Measurements from ENCODE around the gene SCUBE3. TPM values are rescaled to one million over a fixed set of nuclear protein-coding genes. Genes with fewer than 3 reads are reported as not detected.
A peak's percentile ranks its signal among the peaks of the same experiment; 100 is the strongest.

The SCUBE3 gene
- total and polyA plus RNA-seq, 2 of the 13 experiments (the other 11 are each of a cell fraction or from before 2014, with no cell fraction given): not detected

GRCh38 chr6:35297601-35298481 lies 84.1 kb downstream of the SCUBE3 start, which contains the start of gene DEF6 (continued):
- TF ChIP-seq KLF12 (CRISPR knock-in tag; IDR thresholded peaks at IDR 0.05; ENCODE audit: borderline replicate concordance) (peak; percentile 89; the same call in 1 of the 2 replicates), ZNF589 (CRISPR knock-in tag; conservative IDR thresholded peaks at IDR 0.05) (no peak), ZSCAN21 (CRISPR knock-in tag; IDR thresholded peaks at IDR 0.05; ENCODE audit: borderline replicate concordance) (peak; percentile 50; the same call in 1 of the 2 replicates), ZNF510 (CRISPR knock-in tag; IDR thresholded peaks at IDR 0.05; ENCODE audit: low read depth) (peak; percentile 96; the same call in 1 of the 2 replicates), ZNF558 (CRISPR knock-in tag; IDR thresholded peaks at IDR 0.05; ENCODE audit: borderline replicate concordance) (no peak), KAT7 (CRISPR knock-in tag; IDR thresholded peaks at IDR 0.05; ENCODE audit: borderline replicate concordance) (peak; percentile 53; the same call in 1 of the 2 replicates), TBP (CRISPR knock-in tag; IDR thresholded peaks at IDR 0.05) (no peak), PRDM4 (CRISPR knock-in tag; IDR thresholded peaks at IDR 0.05; ENCODE audit: borderline replicate concordance) (no peak), HHEX (CRISPR knock-in tag; IDR thresholded peaks at IDR 0.05) (0 out of 2 replicates have a peak, but pooled peaks have one; percentile 37), SMAD9 (CRISPR knock-in tag; IDR thresholded peaks at IDR 0.05) (no peak), ZNF556 (CRISPR knock-in tag; IDR thresholded peaks at IDR 0.05; ENCODE audit: borderline replicate concordance) (peak; percentile 96), ZNF382 (CRISPR knock-in tag; IDR thresholded peaks at IDR 0.05; ENCODE audit: borderline replicate concordance) (no peak), ZNF225 (CRISPR knock-in tag; IDR thresholded peaks at IDR 0.05) (no peak), FOXP4 (CRISPR knock-in tag; IDR thresholded peaks at IDR 0.05) (peak; percentile 67; the same call in 1 of the 2 replicates), ZNF317 (CRISPR knock-in tag; IDR thresholded peaks at IDR 0.05) (peak; percentile 83), SETDB1 (CRISPR knock-in tag; IDR thresholded peaks at IDR 0.05; ENCODE audit: borderline replicate concordance) (no peak), XBP1 (CRISPR knock-in tag; IDR thresholded peaks at IDR 0.05) (peak; percentile 42; the same call in 1 of the 2 replicates)
- TF ChIP-seq, protein P1, sequence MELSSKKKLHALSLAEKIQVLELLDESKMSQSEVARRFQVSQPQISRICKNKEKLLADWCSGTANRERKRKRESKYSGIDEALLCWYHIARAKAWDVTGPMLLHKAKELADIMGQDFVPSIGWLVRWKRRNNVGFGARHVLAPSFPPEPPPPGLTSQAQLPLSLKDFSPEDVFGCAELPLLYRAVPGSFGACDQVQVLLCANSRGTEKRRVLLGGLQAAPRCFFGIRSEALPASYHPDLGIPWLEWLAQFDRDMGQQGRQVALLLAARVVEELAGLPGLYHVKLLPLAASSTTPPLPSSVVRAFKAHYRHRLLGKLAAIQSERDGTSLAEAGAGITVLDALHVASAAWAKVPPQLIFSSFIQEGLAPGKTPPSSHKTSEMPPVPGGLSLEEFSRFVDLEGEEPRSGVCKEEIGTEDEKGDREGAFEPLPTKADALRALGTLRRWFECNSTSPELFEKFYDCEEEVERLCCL (CRISPR knock-in tag; IDR thresholded peaks at IDR 0.05; ENCODE audit: borderline replicate concordance): no peak
- TF ChIP-seq, protein P2, sequence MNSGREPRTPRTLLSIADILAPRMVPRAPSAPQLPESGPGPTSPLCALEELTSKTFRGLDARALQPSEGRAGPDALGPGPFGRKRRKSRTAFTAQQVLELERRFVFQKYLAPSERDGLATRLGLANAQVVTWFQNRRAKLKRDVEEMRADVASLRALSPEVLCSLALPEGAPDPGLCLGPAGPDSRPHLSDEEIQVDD (CRISPR knock-in tag; IDR thresholded peaks at IDR 0.05; ENCODE audit: borderline replicate concordance): no peak
- TF ChIP-seq, protein P3, sequence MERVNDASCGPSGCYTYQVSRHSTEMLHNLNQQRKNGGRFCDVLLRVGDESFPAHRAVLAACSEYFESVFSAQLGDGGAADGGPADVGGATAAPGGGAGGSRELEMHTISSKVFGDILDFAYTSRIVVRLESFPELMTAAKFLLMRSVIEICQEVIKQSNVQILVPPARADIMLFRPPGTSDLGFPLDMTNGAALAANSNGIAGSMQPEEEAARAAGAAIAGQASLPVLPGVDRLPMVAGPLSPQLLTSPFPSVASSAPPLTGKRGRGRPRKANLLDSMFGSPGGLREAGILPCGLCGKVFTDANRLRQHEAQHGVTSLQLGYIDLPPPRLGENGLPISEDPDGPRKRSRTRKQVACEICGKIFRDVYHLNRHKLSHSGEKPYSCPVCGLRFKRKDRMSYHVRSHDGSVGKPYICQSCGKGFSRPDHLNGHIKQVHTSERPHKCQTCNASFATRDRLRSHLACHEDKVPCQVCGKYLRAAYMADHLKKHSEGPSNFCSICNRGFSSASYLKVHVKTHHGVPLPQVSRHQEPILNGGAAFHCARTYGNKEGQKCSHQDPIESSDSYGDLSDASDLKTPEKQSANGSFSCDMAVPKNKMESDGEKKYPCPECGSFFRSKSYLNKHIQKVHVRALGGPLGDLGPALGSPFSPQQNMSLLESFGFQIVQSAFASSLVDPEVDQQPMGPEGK (CRISPR knock-in tag; IDR thresholded peaks at IDR 0.05): peak; percentile 92
